Measurements from ENCODE around the gene SERPINA12. TPM values are rescaled to one million over a fixed set of nuclear protein-coding genes. Genes with fewer than 3 reads are reported as not detected.

The SERPINA12 gene
- total RNA-seq, 1 experiment from 2014 or later = not detected

DNA sequence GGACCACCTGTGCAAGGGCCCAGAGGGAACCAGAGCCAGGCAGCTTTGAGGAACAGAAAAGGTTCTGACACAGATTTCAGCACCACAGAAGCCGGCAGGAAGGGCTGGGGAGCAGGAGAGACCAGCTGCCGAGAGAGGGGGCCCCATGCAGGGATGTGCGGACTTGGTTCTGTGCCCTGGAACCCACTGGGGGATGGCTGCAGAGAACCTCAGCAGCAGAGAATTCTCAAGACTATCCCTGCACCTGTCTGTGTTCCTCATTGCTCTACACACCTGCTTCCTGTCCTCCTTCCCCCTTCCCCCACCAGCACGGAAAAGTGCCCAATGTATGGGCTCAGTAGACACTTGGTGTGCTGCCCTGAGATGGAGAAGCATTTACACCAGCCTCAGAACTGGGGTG lies 36.4 kb downstream of the SERPINA12 start:
- intact Hi-C loops (cut with micrococcal nuclease; ENCODE audit: unreplicated experiment) = no loop called here
- H3K27me3 ChIP-seq (replicated peaks; ENCODE audit: insufficient read depth, low read depth, low read length, poor library complexity) = peaks cover 30% of the 10 kb centered on the region
- H3K9me3 ChIP-seq (ENCODE audit: low read depth, low read length, poor library complexity, severe bottlenecking) = no peaks in the 10 kb centered on the region
- H3K4me1 ChIP-seq (ENCODE audit: insufficient read depth, low read length, poor library complexity, severe bottlenecking) = no peaks in the 10 kb centered on the region
- DNase-seq (ENCODE audit: low spot score) = no peak
- H3K27ac ChIP-seq (ENCODE audit: low read depth, low read length, poor library complexity, severe bottlenecking) = no peak overlapping the region
- no peaks in the 10 kb centered on the region for H3K36me3 ChIP-seq (ENCODE audit: insufficient read depth, low read length, poor library complexity, severe bottlenecking)
- POLR2A ChIA-PET (ENCODE audit: low non-redundant PET) = no interaction called here
- H3K4me3 ChIP-seq (ENCODE audit: low read depth, low read length, poor library complexity, severe bottlenecking) = no peak overlapping the region
- CTCF ChIA-PET = no interaction called here
- TF ChIP-seq EZH2 (IDR thresholded peaks at IDR 0.05; ENCODE audit: borderline replicate concordance, low read depth, low read length, poor library complexity, severe bottlenecking) (no peak), CTCF (conservative IDR thresholded peaks at IDR 0.05; ENCODE audit: low read depth, low read length) (no peak)
- no TSS peak for BruUV-seq (replicated peaks)

DNA sequence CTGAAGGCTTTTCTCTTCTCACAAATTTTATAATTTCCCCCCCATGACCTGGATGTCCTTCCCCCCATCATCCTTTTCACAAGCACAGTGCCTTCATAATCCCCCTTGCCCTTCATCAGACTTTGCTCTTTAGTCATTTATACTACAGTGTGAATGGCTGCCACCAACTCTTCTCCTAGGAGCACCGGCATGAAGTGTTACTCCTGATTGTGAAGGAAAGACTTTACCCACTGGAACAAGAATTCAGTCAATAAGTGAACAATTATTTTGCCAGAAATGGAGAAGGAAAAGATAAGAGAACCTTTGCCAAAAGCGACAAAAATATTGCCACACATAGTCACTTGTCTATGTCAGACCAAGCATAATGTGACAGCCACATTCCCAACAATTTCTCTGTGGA lies 38.2 kb downstream of the SERPINA12 start:
- Histone ChIP-seq H3K4me1 (ENCODE audit: insufficient read depth, low read length, poor library complexity, severe bottlenecking) (no peaks in the 10 kb centered on the region), H3K27ac (ENCODE audit: low read depth, low read length, poor library complexity, severe bottlenecking) (no peak overlapping the region), H3K4me3 (ENCODE audit: low read depth, low read length, poor library complexity, severe bottlenecking) (no peak overlapping the region), H3K27me3 (replicated peaks; ENCODE audit: insufficient read depth, low read depth, low read length, poor library complexity) (peaks cover 28% of the 10 kb centered on the region), H3K36me3 (ENCODE audit: insufficient read depth, low read length, poor library complexity, severe bottlenecking) (no peaks in the 10 kb centered on the region), H3K9me3 (ENCODE audit: low read depth, low read length, poor library complexity, severe bottlenecking) (no peaks in the 10 kb centered on the region)
- no peak for DNase-seq (ENCODE audit: low spot score)
- CTCF ChIA-PET = no interaction called here
- TF ChIP-seq CTCF (conservative IDR thresholded peaks at IDR 0.05; ENCODE audit: low read depth, low read length) (no peak), EZH2 (IDR thresholded peaks at IDR 0.05; ENCODE audit: borderline replicate concordance, low read depth, low read length, poor library complexity, severe bottlenecking) (no peak)
- intact Hi-C loops (cut with micrococcal nuclease; ENCODE audit: unreplicated experiment) = no loop called here
- POLR2A ChIA-PET (ENCODE audit: low non-redundant PET) = no interaction called here
- no TSS peak for BruUV-seq (replicated peaks)

- no peak overlapping the region for H3K4me3 ChIP-seq (ENCODE audit: low read depth, low read length, poor library complexity, severe bottlenecking)
- TF ChIP-seq EZH2 (IDR thresholded peaks at IDR 0.05; ENCODE audit: borderline replicate concordance, low read depth, low read length, poor library complexity, severe bottlenecking) = no peak
- no peak for TF ChIP-seq CTCF (conservative IDR thresholded peaks at IDR 0.05; ENCODE audit: low read depth, low read length)
- no peaks in the 10 kb centered on the region for H3K9me3 ChIP-seq (ENCODE audit: low read depth, low read length, poor library complexity, severe bottlenecking)
- intact Hi-C loops (cut with micrococcal nuclease; ENCODE audit: unreplicated experiment) = no loop called here
- no TSS peak for BruUV-seq (replicated peaks)
- peaks cover 29% of the 10 kb centered on the region for H3K27me3 ChIP-seq (replicated peaks; ENCODE audit: insufficient read depth, low read depth, low read length, poor library complexity)
- no peaks in the 10 kb centered on the region for H3K4me1 ChIP-seq (ENCODE audit: insufficient read depth, low read length, poor library complexity, severe bottlenecking)
- no peaks in the 10 kb centered on the region for H3K36me3 ChIP-seq (ENCODE audit: insufficient read depth, low read length, poor library complexity, severe bottlenecking)
- no peak for DNase-seq (ENCODE audit: low spot score)
- no peak overlapping the region for H3K27ac ChIP-seq (ENCODE audit: low read depth, low read length, poor library complexity, severe bottlenecking)
- ChIA-PET CTCF (no interaction called here), POLR2A (ENCODE audit: low non-redundant PET) (no interaction called here)
These were observed 39.0 kb downstream of the SERPINA12 start for GRCh38 chr14:94470311-94470710.
